OCI-LY3 (cell line): ENCODE measurements around the gene ITPA.

Source experiments
- H2AFZ ChIP-seq: fragments of 200-600, 300-600 bp; shearing (Covaris generic); 2 replicates; pipeline ENCODE4 v1.6.0; 2014; ENCODE audit warnings: antibody characterized with exemption, low read depth, low read length
- H3K27ac ChIP-seq: fragments of 200-600, 300-600 bp; sonication (generic); 2 replicates; pipeline ENCODE4 v1.5.1; 2014; ENCODE audit warnings: mild to moderate bottlenecking, low read length, moderate library complexity, mixed read lengths
- H3K27me3 ChIP-seq: fragments of 200-600, 300-600 bp; sonication (generic); 2 replicates; pipeline ENCODE4 v1.6.1; 2014; ENCODE audit warnings: low read depth, low read length, mixed read lengths
- H3K36me3 ChIP-seq: fragments of 200-600, 300-600 bp; sonication (generic); replicated peaks from 2 replicates; pipeline ENCODE3; 2014; ENCODE audit warnings: low read depth, low read length, mixed read lengths
- H3K4me1 ChIP-seq: fragments of 300-600, 200-600 bp; sonication (generic); 2 replicates; pipeline ENCODE4 v1.6.1; 2014; ENCODE audit warnings: low read length, mixed read lengths
- H3K4me2 ChIP-seq: fragments of 200-600, 300-600 bp; sonication (generic); 2 replicates; pipeline ENCODE4 v1.6.1; 2014; ENCODE audit warnings: low read length, mixed read lengths
- H3K4me3 ChIP-seq: fragments of 300-600, 200-600 bp; sonication (generic); 2 replicates; pipeline ENCODE4 v1.5.1; 2014; ENCODE audit warnings: antibody characterized with exemption, mild to moderate bottlenecking, low read length, moderate library complexity
- H3K79me2 ChIP-seq: fragments of 300-600, 200-600 bp; shearing (Covaris generic); 2 replicates; pipeline ENCODE4 v1.6.1; 2014; ENCODE audit warnings: mild to moderate bottlenecking, low read length, mixed read lengths
- H3K9ac ChIP-seq: fragments of 300-600, 200-600 bp; shearing (Covaris generic); 2 replicates; pipeline ENCODE4 v1.6.0; 2014; ENCODE audit warnings: mild to moderate bottlenecking, low read length, moderate library complexity
- H3K9me3 ChIP-seq: fragments of 200-600, 300-600 bp; shearing (Covaris generic); 2 replicates; pipeline ENCODE4 v1.6.1; 2014; ENCODE audit warnings: low read length, mixed read lengths; ENCODE audit not compliant: insufficient read depth
- H4K20me1 ChIP-seq: fragments of 200-600, 300-600 bp; sonication (generic); 2 replicates; pipeline ENCODE4 v1.6.1; 2016; ENCODE audit warnings: low read length, mixed read lengths; ENCODE audit not compliant: insufficient read depth
- CTCF ChIP-seq: fragments of 200-600, 300-600 bp; sonication (generic); IDR thresholded peaks from 2 replicates; pipeline ENCODE4 v1.5.1; 2014; ENCODE audit warnings: antibody characterized with exemption, low read length, low read depth
- EZH2phosphoT487 ChIP-seq: fragments of 200-600 bp; shearing (Covaris generic); IDR thresholded peaks from 2 replicates; pipeline ENCODE4 v1.6.1; 2018; ENCODE audit warnings: antibody characterized with exemption, mixed run types, low read depth

The ITPA gene

GRCh38 chr20:3233131-3233990, 24.1 kb downstream of the ITPA start:
- H3K4me3 ChIP-seq: no peak overlapping the region
- H2AFZ ChIP-seq: no peak overlapping the region
- no peak overlapping the region for H3K4me2 ChIP-seq
- peaks cover 13% of the 10 kb centered on the region for H3K27me3 ChIP-seq
- peaks cover 5% of the 10 kb centered on the region for H3K4me1 ChIP-seq
- no peaks in the 10 kb centered on the region for H3K9me3 ChIP-seq
- TF ChIP-seq CTCF (no peak), EZH2phosphoT487 (no peak)
- no peaks in the 10 kb centered on the region for H3K79me2 ChIP-seq
- no peaks in the 10 kb centered on the region for H3K36me3 ChIP-seq
- no peaks in the 10 kb centered on the region for H4K20me1 ChIP-seq
- H3K27ac ChIP-seq: no peak overlapping the region
- no peak overlapping the region for H3K9ac ChIP-seq

- no peak overlapping the region for H3K4me2 ChIP-seq
- H2AFZ ChIP-seq: no peak overlapping the region
- H3K4me3 ChIP-seq: no peak overlapping the region
- no peaks in the 10 kb centered on the region for H4K20me1 ChIP-seq
- no peaks in the 10 kb centered on the region for H3K79me2 ChIP-seq
- H3K27me3 ChIP-seq: peaks cover 13% of the 10 kb centered on the region
- no peak overlapping the region for H3K27ac ChIP-seq
- H3K4me1 ChIP-seq: peaks cover 5% of the 10 kb centered on the region
- TF ChIP-seq CTCF: no peak
- TF ChIP-seq EZH2phosphoT487: no peak
- no peak overlapping the region for H3K9ac ChIP-seq
- no peaks in the 10 kb centered on the region for H3K36me3 ChIP-seq
- no peaks in the 10 kb centered on the region for H3K9me3 ChIP-seq
Measured at GRCh38 chr20:3233991-3234498, 24.7 kb downstream of the ITPA start.

- peaks cover 5% of the 10 kb centered on the region for H3K4me1 ChIP-seq
- no peaks in the 10 kb centered on the region for H3K9me3 ChIP-seq
- H3K4me2 ChIP-seq: no peak overlapping the region
- H3K27ac ChIP-seq: no peak overlapping the region
- no peaks in the 10 kb centered on the region for H4K20me1 ChIP-seq
- TF ChIP-seq CTCF (no peak), EZH2phosphoT487 (no peak)
- H3K27me3 ChIP-seq: peaks cover 21% of the 10 kb centered on the region
- H2AFZ ChIP-seq: no peak overlapping the region
- H3K9ac ChIP-seq: no peak overlapping the region
- H3K36me3 ChIP-seq: no peaks in the 10 kb centered on the region
- H3K79me2 ChIP-seq: no peaks in the 10 kb centered on the region
- no peak overlapping the region for H3K4me3 ChIP-seq
Measured at GRCh38 chr20:3235666-3236324, 26.5 kb downstream of the ITPA start.
